GM10266 (cell line): ENCODE data around the gene MRGPRX4.
"Not testable (repeated sequence)": the region's sequence is repeated elsewhere in the genome, so short reads cannot be mapped to it uniquely, and the experiment has no call there.

Source experiments
- DNase-seq: peaks from one replicate; pipeline ENCODE4 v3.0.0; 2012; ENCODE audit errors: extremely low spot score
- TF ChIP-seq, protein P1 (sequence below): IDR thresholded peaks from 2 replicates; pipeline ENCODE4 v1.5.1; 2012; ENCODE audit warnings: mild to moderate bottlenecking, low read depth; ENCODE audit not compliant: control insufficient read depth, insufficient read depth; ENCODE audit errors: missing control alignments

MRGPRX4 gene

DNA sequence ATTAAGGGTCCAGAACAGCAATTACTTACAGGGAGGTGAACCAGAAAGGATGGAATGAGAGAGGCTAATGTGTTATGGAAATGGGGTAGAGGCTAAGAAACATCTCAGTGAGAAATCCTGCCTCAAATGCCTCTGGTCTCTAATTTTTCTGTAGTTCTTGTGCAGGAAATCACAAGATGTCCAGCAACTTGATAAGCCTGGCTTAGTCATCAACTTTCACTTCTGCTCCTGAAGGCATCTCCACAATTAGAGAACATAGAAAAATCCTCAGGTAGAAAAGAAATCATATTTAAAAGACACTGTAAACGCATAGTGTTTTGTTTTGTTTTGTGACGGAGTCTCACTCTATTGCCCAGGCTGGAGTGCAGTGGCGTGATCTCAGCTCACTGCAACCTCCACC is 18.7 kb downstream of the MRGPRX4 start:
- TF ChIP-seq, protein P1, sequence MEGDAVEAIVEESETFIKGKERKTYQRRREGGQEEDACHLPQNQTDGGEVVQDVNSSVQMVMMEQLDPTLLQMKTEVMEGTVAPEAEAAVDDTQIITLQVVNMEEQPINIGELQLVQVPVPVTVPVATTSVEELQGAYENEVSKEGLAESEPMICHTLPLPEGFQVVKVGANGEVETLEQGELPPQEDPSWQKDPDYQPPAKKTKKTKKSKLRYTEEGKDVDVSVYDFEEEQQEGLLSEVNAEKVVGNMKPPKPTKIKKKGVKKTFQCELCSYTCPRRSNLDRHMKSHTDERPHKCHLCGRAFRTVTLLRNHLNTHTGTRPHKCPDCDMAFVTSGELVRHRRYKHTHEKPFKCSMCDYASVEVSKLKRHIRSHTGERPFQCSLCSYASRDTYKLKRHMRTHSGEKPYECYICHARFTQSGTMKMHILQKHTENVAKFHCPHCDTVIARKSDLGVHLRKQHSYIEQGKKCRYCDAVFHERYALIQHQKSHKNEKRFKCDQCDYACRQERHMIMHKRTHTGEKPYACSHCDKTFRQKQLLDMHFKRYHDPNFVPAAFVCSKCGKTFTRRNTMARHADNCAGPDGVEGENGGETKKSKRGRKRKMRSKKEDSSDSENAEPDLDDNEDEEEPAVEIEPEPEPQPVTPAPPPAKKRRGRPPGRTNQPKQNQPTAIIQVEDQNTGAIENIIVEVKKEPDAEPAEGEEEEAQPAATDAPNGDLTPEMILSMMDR, result no peak
- DNase-seq, result no peak

DNA sequence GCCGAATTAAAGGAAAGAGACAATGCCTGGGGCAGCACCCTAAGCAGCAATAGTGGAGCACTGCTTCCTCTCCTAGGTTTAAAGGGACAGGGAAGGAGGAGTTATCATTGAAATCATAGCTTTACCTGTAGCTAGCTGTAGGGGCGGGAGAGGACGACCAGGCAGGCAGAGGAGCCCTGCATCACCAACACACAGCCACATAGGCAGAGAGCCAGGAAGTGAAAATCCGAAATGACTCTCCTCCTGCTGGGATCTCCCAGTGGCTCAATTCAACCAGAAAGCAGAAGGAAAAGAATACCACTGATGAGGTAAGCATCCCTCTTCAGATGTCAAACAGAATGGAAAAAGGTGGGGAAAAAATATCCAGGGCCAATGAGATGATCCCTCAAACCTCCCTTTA is 20.4 kb downstream of the MRGPRX4 start:
- no peak for DNase-seq
- TF ChIP-seq, protein P1, result no peak

- TF ChIP-seq, protein P1, result no peak
These were observed 23.9 kb downstream of the MRGPRX4 start for GRCh38 chr11:18196532-18196931.

GRCh38 chr11:18197738-18198137 is 25.1 kb downstream of the MRGPRX4 start:
- DNase-seq, result not testable (repeated sequence)

More at GRCh38 chr11:18196532-18196931, 23.9 kb downstream of the MRGPRX4 start:
- DNase-seq, result no peak

GRCh38 chr11:18203723-18204122 is 31.1 kb downstream of the MRGPRX4 start:
- TF ChIP-seq, protein P1, result peak; percentile 23
- DNase-seq, result peak; percentile 71

DNA sequence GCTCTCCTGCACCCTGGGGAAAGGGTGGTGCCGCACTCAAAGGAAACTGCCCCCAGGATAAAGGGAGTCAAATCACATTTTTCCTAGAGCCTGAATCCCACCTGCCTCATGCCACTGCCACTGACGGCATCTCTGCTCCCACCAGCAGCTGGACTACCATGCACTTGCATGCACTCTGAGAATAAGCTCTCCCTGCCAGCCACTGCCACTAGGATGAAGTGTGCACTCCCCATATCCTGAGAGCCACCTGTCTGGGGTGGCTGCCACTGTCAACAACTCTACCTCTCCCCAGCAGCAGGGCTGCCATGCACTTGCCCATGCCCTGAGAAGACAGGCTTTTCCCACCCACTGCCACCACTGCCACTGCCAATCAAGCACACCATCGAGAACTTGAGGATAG is 31.6 kb downstream of the MRGPRX4 start:
- TF ChIP-seq, protein P1, result no peak

DNA sequence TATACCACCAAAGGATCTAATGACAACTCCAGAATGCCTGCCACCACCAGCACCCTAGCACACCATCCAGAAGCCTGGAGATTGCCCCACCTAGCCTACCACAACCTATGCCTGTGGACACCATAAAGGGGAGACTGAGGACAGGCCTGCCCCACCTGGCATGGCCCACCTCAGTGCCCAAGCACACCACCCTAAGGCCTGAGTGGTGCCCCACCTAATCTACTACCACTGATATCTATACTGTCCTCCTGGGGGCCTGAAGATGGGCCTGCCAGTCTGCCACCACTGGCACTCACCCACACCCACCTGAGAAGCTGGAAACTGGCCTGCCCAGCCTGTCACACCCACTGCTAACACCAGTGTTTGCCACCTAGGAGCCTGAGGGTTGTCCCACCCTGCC is 32.1 kb downstream of the MRGPRX4 start:
- TF ChIP-seq, protein P1, result no peak
- no peak for DNase-seq

More for the DNA sequence above, 31.6 kb downstream of the MRGPRX4 start:
- DNase-seq, result no peak

DNA sequence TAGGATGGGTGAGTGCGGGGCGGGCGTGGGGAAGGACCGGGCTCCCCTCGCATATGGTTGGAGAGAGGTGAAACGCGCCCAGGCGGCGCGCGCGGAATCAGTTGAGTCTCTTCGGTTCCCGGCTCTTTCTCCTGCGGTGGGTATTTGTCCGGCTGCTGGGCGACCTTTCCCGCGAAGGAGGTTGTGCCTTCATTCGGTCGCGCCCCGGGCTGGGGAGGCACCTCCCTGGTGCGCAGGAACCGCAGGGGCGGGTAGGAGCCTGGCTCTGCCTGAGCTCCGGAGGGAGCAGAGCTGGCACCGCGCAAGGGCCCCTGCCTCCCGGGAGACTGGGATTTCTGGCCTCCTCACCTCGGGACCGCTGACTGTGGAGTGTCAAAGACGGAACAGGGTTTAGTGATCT is 36.4 kb downstream of the MRGPRX4 start:
- no peak for DNase-seq
- TF ChIP-seq, protein P1, result no peak
